Uterus (tissue), 2 donors: ENCODE measurements around the gene PSD4.

Source experiments
- POLR2A ChIP-seq, 2 donors: fragments of 450-650 bp; IDR thresholded peaks; one replicate each; pipeline ENCODE4 v1.6.1; 2016; ENCODE audit warnings: antibody characterized with exemption in 2 of 2, mild to moderate bottlenecking in 1 of 2, moderate library complexity in 1 of 2
- TF ChIP-seq, protein P1 (sequence below), 4 experiments: fragments of 200-600 bp in 2 of 4; fragments of 450-650 bp in 2 of 4; sonication (generic) in 2 of 4; IDR thresholded peaks; one replicate each; pipeline ENCODE4 v1.5.1; 2016 to 2019; ENCODE audit warnings: antibody characterized with exemption in 4 of 4, mild to moderate bottlenecking in 2 of 4, moderate library complexity in 1 of 4

DNA sequence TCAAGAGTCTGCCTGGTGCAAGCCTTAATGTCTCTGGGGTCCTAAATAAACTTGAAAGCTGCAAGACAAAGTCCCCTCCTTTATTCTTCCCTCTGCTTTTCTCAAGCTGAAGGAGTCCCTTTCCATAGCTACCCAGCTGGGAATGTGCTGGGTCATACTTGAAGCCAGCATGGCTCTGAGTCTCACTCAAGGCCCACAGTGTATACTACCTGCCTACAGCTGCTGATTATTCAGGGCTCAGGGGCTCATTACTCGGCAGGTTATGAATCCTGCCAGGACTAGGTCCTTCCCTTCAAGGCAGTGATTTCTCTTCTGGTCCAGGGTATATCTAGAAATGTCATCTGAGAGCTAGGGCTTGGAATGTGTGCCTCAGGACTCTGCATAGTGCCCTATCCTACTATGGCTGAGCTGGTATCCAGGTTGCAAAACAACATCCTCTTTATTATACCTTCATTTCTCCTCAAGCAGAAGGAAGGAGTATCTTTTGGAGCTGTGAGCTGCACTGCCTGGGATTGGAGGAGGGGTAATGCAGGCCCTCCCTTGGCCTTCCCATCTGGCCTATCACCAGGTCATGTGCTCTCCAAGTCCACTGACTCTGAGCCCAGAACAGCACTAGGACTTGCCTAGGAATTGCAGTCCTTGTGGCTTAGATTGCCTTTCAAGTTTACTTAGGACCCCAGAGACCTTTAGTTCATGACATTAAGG is 24.1 kb upstream of the PSD4 start:
- TF ChIP-seq, protein P1, sequence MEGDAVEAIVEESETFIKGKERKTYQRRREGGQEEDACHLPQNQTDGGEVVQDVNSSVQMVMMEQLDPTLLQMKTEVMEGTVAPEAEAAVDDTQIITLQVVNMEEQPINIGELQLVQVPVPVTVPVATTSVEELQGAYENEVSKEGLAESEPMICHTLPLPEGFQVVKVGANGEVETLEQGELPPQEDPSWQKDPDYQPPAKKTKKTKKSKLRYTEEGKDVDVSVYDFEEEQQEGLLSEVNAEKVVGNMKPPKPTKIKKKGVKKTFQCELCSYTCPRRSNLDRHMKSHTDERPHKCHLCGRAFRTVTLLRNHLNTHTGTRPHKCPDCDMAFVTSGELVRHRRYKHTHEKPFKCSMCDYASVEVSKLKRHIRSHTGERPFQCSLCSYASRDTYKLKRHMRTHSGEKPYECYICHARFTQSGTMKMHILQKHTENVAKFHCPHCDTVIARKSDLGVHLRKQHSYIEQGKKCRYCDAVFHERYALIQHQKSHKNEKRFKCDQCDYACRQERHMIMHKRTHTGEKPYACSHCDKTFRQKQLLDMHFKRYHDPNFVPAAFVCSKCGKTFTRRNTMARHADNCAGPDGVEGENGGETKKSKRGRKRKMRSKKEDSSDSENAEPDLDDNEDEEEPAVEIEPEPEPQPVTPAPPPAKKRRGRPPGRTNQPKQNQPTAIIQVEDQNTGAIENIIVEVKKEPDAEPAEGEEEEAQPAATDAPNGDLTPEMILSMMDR (IDR thresholded peaks at IDR 0.05), result no peak
- no peak for TF ChIP-seq POLR2A (IDR thresholded peaks at IDR 0.05)
